RCC 7860 (cell line): ENCODE results near the gene OR6M1.

Experiments
- DNase-seq: peaks from one replicate; pipeline ENCODE4 v3.0.0-alpha.2; 2015; ENCODE audit warnings: low spot score
- FAIRE-seq: peaks from 2 replicates; lab custom pipeline; 2012; peaks lifted over from hg19 to GRCh38; lab: Jason Lieb, UNC

The OR6M1 gene

GRCh38 chr11:123775715-123776549 lies 30.2 kb downstream of the OR6M1 start:
- DNase-seq (no peak), FAIRE-seq (no peak)

- FAIRE-seq (no peak), DNase-seq (no peak)
These were observed 30.9 kb downstream of the OR6M1 start for GRCh38 chr11:123775289-123775688.

GRCh38 chr11:123773959-123774358 lies 32.2 kb downstream of the OR6M1 start:
- FAIRE-seq = no peak

GRCh38 chr11:123773026-123773425 lies 33.1 kb downstream of the OR6M1 start:
- no peak for FAIRE-seq

More at GRCh38 chr11:123773959-123774358, 32.2 kb downstream of the OR6M1 start:
- DNase-seq = no peak

GRCh38 chr11:123771664-123772063 lies 34.5 kb downstream of the OR6M1 start:
- DNase-seq = no peak
- FAIRE-seq = no peak

More at GRCh38 chr11:123773026-123773425, 33.1 kb downstream of the OR6M1 start:
- DNase-seq = no peak

- FAIRE-seq (no peak), DNase-seq (no peak)
These were observed 35.4 kb downstream of the OR6M1 start for GRCh38 chr11:123770712-123771111.

GRCh38 chr11:123765601-123766000 lies 40.5 kb downstream of the OR6M1 start:
- DNase-seq (no peak), FAIRE-seq (no peak)

- no peak for FAIRE-seq
- no peak for DNase-seq
These were observed 43.7 kb downstream of the OR6M1 start for GRCh38 chr11:123762422-123762821.

- FAIRE-seq = no peak
- DNase-seq = no peak
These were observed 45.3 kb downstream of the OR6M1 start for GRCh38 chr11:123760894-123761293.

- no peak for FAIRE-seq
- no peak for DNase-seq
These were observed 48.2 kb downstream of the OR6M1 start for GRCh38 chr11:123757976-123758375.

GRCh38 chr11:123755813-123756212 lies 50.3 kb downstream of the OR6M1 start:
- FAIRE-seq (no peak), DNase-seq (no peak)
